T-helper 2 cell treated with Interferon-gamma antibody and Interleukin-4, amounts not matched to agents 5 μg/mL and 100 μg/mL, for 36 hours (primary cell): Measurements from ENCODE around the gene TMEFF1.
"Not testable (repeated sequence)": the region's sequence is repeated elsewhere in the genome, so short reads cannot be mapped to it uniquely, and the experiment has no call there.

Experiments
- DNase-seq: peaks from one replicate; pipeline ENCODE4 v3.0.0; 2021; ENCODE audit warnings: low spot score
- H3K27ac Mint-ChIP-seq: one replicate; pipeline ENCODE4 v1.8.0; 2021; ENCODE audit warnings: mild to moderate bottlenecking, mixed read lengths
- H3K27me3 Mint-ChIP-seq: one replicate; pipeline ENCODE4 v1.8.0; 2021; ENCODE audit warnings: low read depth, mixed read lengths
- H3K36me3 Mint-ChIP-seq: one replicate; pipeline ENCODE4 v1.8.0; 2021; ENCODE audit warnings: low read depth, mixed read lengths
- H3K4me1 Mint-ChIP-seq: one replicate; pipeline ENCODE4 v1.8.0; 2021; ENCODE audit warnings: low read depth, mixed read lengths
- H3K4me3 Mint-ChIP-seq: one replicate; pipeline ENCODE4 v1.8.0; 2022; ENCODE audit warnings: mild to moderate bottlenecking, moderate library complexity, mixed read lengths
- H3K9me3 Mint-ChIP-seq: one replicate; pipeline ENCODE4 v1.8.0; 2021; ENCODE audit warnings: mixed read lengths

Gene TMEFF1

DNA sequence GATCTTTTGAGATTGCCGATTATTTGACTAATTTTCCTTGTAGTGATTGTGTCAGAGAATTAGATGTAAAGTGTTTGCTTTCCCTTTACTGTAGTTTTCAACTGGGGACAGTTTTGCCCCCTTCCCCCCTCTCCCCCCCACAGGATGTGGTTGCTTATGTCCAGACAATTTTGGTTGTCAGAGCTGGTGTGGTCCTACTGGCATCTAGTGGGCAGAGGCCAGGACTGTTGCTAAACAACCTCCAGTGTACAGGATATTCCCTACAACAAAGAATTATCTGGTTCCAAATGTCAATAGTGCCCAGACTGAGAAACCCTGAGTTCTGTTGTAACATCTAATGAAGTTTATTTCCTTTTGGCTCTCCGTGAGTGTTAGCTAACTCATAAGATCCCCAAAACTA lies 20.0 kb downstream of the TMEFF1 start:
- Mint-ChIP-seq H3K4me3 (no peak overlapping the region), H3K36me3 (no peaks in the 10 kb centered on the region), H3K27me3 (peaks cover 5% of the 10 kb centered on the region), H3K9me3 (no peaks in the 10 kb centered on the region), H3K27ac (no peak overlapping the region), H3K4me1 (no peaks in the 10 kb centered on the region)
- no peak for DNase-seq

- no peak overlapping the region for H3K4me3 Mint-ChIP-seq
- H3K27me3 Mint-ChIP-seq: peaks cover 5% of the 10 kb centered on the region
- H3K36me3 Mint-ChIP-seq: no peaks in the 10 kb centered on the region
- no peaks in the 10 kb centered on the region for H3K4me1 Mint-ChIP-seq
- H3K9me3 Mint-ChIP-seq: no peaks in the 10 kb centered on the region
- no peak for DNase-seq
- H3K27ac Mint-ChIP-seq: no peak overlapping the region
These were observed 25.6 kb downstream of the TMEFF1 start for GRCh38 chr9:100498592-100498991.

DNA sequence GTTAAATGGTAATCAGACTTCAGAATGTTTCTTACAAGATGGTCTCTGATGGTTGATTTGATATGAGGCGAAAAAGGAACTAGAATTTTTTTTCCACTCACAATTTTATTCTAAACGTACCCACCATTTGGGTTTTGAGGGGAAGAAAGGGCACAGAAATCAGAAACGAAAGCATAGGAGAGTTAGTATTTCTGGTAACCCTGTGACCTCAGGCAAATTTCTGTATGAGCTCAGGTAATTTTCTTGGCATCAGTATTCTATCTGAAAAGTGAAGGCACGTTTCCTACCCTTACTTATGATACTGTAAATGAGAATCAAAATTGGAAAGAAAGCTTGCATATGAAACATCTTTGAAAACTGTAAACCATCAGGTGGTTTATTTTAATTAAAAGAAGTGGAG lies 26.5 kb downstream of the TMEFF1 start:
- H3K27me3 Mint-ChIP-seq: peaks cover 5% of the 10 kb centered on the region
- no peaks in the 10 kb centered on the region for H3K36me3 Mint-ChIP-seq
- no peak overlapping the region for H3K4me3 Mint-ChIP-seq
- no peak overlapping the region for H3K27ac Mint-ChIP-seq
- DNase-seq: no peak
- no peaks in the 10 kb centered on the region for H3K4me1 Mint-ChIP-seq
- no peaks in the 10 kb centered on the region for H3K9me3 Mint-ChIP-seq

DNA sequence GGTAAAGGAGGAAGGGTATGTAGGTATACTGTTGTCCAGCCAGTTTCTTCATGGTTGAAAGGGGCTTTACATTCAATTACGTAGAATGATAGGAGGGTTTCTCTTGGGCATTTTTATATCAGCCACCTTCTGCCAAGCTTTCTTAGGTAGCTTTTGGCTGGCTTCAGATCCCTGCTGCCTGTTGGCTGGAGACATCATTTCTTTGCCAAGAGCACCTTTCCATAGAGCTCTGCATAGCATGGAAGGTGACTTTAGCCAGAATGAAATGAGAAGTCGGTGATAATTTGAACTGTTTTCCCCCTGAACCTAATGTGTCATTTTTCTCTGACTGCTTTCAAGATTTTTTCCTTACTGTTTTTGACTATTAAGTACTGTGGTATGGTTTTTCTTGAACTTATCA lies 26.9 kb downstream of the TMEFF1 start:
- Mint-ChIP-seq H3K27ac (no peak overlapping the region), H3K27me3 (peaks cover 5% of the 10 kb centered on the region)
- DNase-seq: no peak

DNA sequence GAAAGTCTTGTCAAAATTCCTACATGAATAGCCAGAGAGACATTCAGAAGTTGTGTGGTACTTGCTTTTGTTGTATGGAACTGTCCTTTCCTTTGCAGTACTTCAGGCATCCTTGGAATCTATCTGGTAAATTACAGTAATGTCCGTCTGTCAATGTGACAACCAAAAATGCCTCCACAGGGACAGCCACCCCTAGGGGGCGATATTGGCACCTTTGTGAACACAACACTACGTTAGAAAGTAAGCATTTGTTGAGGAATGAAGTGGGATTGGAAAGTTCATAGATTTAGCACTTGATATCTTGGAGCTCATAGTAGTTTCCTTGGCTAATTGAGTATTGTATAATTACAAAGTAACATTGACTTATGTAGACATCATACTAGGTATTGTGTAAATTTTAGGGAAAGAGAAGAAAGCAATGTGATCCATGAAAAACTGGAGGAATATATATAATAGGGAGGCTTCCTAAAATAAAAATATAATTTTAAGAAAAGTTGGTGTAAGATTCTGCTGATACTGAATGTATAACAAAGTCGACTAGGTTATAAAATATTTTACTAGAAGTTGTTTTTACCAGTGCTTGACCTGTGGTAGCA lies 32.7 kb downstream of the TMEFF1 start:
- Mint-ChIP-seq H3K36me3 (peaks cover 1% of the 10 kb centered on the region), H3K9me3 (no peaks in the 10 kb centered on the region), H3K27me3 (no peaks in the 10 kb centered on the region), H3K4me1 (peaks cover 2% of the 10 kb centered on the region), H3K27ac (no peak overlapping the region), H3K4me3 (no peak overlapping the region)
- DNase-seq: peak; percentile 38

More for the DNA sequence above, 26.9 kb downstream of the TMEFF1 start:
- Mint-ChIP-seq H3K4me1 (no peaks in the 10 kb centered on the region), H3K9me3 (no peaks in the 10 kb centered on the region), H3K36me3 (no peaks in the 10 kb centered on the region), H3K4me3 (no peak overlapping the region)

- DNase-seq, H3K9me3 Mint-ChIP-seq, H3K4me3 Mint-ChIP-seq, H3K4me1 Mint-ChIP-seq, H3K27me3 Mint-ChIP-seq, H3K36me3 Mint-ChIP-seq, H3K27ac Mint-ChIP-seq: not testable (repeated sequence)
These were observed 34.4 kb downstream of the TMEFF1 start for GRCh38 chr9:100507350-100507749.

DNA sequence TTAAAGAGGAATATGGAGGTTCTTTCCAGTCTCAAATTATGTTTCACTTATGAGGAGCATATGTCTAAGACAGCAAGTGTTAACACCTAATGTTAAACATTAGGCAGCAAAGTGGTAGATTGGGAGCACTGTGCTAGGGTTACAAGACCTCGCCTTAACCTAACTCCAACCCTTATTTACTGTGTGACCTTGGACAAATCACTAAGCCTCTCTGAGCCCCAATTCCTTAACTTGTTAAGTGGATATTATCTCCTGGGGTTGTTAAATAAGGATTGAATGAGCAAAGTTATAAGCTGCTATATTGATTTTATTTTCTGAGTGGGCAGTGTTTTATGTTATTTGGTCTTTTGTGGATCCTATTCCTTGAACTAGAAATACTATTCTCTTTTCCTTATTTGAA lies 38.3 kb downstream of the TMEFF1 start:
- Mint-ChIP-seq H3K36me3 (peaks cover 1% of the 10 kb centered on the region), H3K4me3 (no peak overlapping the region), H3K27ac (no peak overlapping the region), H3K4me1 (no peaks in the 10 kb centered on the region), H3K9me3 (no peaks in the 10 kb centered on the region), H3K27me3 (no peaks in the 10 kb centered on the region)
- no peak for DNase-seq

- no peaks in the 10 kb centered on the region for H3K36me3 Mint-ChIP-seq
- DNase-seq: no peak
- no peak overlapping the region for H3K27ac Mint-ChIP-seq
- H3K27me3 Mint-ChIP-seq: no peaks in the 10 kb centered on the region
- H3K4me3 Mint-ChIP-seq: no peak overlapping the region
- H3K4me1 Mint-ChIP-seq: peaks cover 4% of the 10 kb centered on the region
- no peaks in the 10 kb centered on the region for H3K9me3 Mint-ChIP-seq
These were observed 42.9 kb downstream of the TMEFF1 start for GRCh38 chr9:100515578-100516494.

DNA sequence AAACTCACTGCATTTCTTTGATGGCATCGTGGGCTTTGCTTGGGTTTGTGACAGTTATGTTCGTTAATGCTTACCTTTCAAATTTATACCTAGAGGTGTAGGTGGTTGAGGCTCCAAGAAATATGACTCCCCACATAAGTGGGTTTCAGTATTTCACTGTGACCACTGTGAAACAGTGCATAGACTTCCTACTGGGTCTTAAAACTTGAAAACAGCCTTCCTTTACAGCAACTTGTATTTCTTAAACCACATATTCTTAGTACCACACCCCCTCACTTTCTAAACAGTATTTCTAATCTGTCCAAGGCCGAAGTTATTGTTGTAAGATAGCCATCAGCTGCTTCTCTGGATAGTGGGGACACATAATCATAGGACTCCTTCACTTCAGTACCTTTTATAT lies 48.3 kb downstream of the TMEFF1 start:
- H3K4me3 Mint-ChIP-seq: peak overlapping the region; percentile 9
- H3K9me3 Mint-ChIP-seq: no peaks in the 10 kb centered on the region
- peak overlapping the region; percentile 19 for H3K27ac Mint-ChIP-seq
- DNase-seq: no peak
- no peaks in the 10 kb centered on the region for H3K27me3 Mint-ChIP-seq
- peaks cover under 1% of the 10 kb centered on the region for H3K36me3 Mint-ChIP-seq
- H3K4me1 Mint-ChIP-seq: peaks cover 14% of the 10 kb centered on the region

- no peak for DNase-seq
- Mint-ChIP-seq H3K27me3 (no peaks in the 10 kb centered on the region), H3K4me1 (peaks cover 13% of the 10 kb centered on the region), H3K36me3 (peaks cover 4% of the 10 kb centered on the region), H3K9me3 (no peaks in the 10 kb centered on the region), H3K27ac (no peak overlapping the region), H3K4me3 (no peak overlapping the region)
These were observed 52.6 kb downstream of the TMEFF1 start for GRCh38 chr9:100525563-100525962.

DNA sequence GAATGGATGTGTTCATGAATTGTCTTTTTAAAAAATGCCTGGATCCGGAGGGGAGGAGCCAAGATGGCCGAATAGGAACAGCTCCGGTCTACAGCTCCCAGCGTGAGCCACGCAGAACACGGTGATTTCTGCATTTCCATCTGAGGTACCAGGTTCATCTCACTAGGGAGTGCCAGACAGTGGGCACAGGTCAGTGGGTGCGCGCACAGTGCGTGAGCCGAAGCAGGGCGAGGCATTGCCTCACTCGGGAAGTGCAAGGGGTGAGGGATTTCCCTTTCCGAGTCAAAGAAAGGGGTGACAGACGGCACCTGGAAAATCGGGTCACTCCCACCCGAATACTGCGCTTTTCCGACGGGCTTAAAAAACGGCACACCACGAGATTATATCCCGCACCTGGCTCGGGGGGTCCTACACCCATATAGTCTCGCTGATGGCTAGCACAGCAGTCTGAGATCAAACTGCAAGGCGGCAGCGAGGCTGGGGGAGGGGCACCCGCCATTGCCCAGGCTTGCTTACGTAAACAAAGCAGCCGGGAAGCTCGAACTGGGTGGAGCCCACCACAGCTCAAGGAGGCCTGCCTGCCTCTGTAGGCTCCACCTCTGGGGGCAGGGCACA lies 54.3 kb downstream of the TMEFF1 start:
- DNase-seq, H3K9me3 Mint-ChIP-seq, H3K4me3 Mint-ChIP-seq, H3K36me3 Mint-ChIP-seq, H3K4me1 Mint-ChIP-seq, H3K27me3 Mint-ChIP-seq, H3K27ac Mint-ChIP-seq: not testable (repeated sequence)

- Mint-ChIP-seq H3K9me3 (no peaks in the 10 kb centered on the region), H3K36me3 (peaks cover 2% of the 10 kb centered on the region), H3K27ac (no peak overlapping the region), H3K27me3 (peaks cover 3% of the 10 kb centered on the region), H3K4me3 (no peak overlapping the region), H3K4me1 (peaks cover 9% of the 10 kb centered on the region)
- DNase-seq: no peak
These were observed 61.5 kb downstream of the TMEFF1 start for GRCh38 chr9:100534401-100534800.

DNA sequence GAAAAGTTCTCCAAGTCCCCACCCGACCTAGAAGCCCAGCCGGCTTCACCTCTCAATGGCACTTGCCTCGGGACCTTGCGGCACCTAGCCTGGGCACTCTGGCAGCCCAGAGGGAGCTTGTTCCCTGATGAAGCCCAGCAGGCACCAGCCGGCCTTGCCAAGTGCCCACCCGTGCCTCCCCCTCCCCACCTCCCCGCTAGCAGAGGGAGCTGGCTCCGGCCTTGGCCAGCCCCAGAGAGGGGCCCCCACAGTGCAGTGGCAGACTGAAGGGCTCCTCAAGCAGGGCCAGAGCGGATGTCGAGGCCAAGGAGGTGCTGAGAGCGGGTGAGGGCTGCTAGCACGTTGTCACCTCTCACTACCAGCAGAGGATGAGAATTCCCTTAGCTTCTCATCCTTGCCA lies 67.4 kb downstream of the TMEFF1 start:
- DNase-seq: no peak
- H3K4me3 Mint-ChIP-seq: no peak overlapping the region
- peaks cover 2% of the 10 kb centered on the region for H3K36me3 Mint-ChIP-seq
- H3K27me3 Mint-ChIP-seq: peaks cover under 1% of the 10 kb centered on the region
- H3K9me3 Mint-ChIP-seq: peaks cover 12% of the 10 kb centered on the region
- no peak overlapping the region for H3K27ac Mint-ChIP-seq
- peaks cover 7% of the 10 kb centered on the region for H3K4me1 Mint-ChIP-seq

- H3K4me3 Mint-ChIP-seq: no peak overlapping the region
- DNase-seq: no peak
- peaks cover 12% of the 10 kb centered on the region for H3K9me3 Mint-ChIP-seq
- no peaks in the 10 kb centered on the region for H3K27me3 Mint-ChIP-seq
- no peaks in the 10 kb centered on the region for H3K4me1 Mint-ChIP-seq
- peaks cover 2% of the 10 kb centered on the region for H3K36me3 Mint-ChIP-seq
- H3K27ac Mint-ChIP-seq: no peak overlapping the region
These were observed 76.1 kb downstream of the TMEFF1 start for GRCh38 chr9:100549048-100549447.
